Endothelial cell of umbilical vein (primary cell): ENCODE data around the gene STX4. TPM values are rescaled to one million over a fixed set of nuclear protein-coding genes. Genes with fewer than 3 reads are reported as not detected.

Source experiments
- BruUV-seq: library from RNA; stranded (reverse); fragments of 400-500 nt; replicated peaks from 2 replicates; lab custom pipeline; 2021; lab: Mats Ljungman, UMichigan
- CTCF ChIA-PET: fragments of 300-600, 350-600 bp; sonication (Branson Sonifier 250); formaldehyde crosslinking; loops from one replicate; lab custom pipeline; 2021; ENCODE audit warnings: antibody characterized with exemption, inconsistent platforms; lab: Charles Lee
- POLR2A ChIA-PET: fragments of 300-600, 350-600 bp; sonication (Branson Sonifier 250); formaldehyde crosslinking; loops from one replicate; lab custom pipeline; 2021; ENCODE audit warnings: antibody characterized with exemption, inconsistent platforms; lab: Charles Lee
- DNase-seq: peaks from one replicate; pipeline ENCODE4 v3.0.0-alpha.2; 2011; ENCODE audit warnings: low read depth, low spot score
- FAIRE-seq: peaks from 2 replicates; lab custom pipeline; 2011; peaks lifted over from hg19 to GRCh38; lab: Jason Lieb, UNC
- H2AFZ ChIP-seq: 2 replicates; pipeline ENCODE4 v1.6.0; 2012; ENCODE audit warnings: low read depth, low read length, control low read depth, inconsistent platforms
- H3K27ac ChIP-seq: 2 replicates; pipeline ENCODE4 v1.5.1; 2011; ENCODE audit warnings: low read depth, mild to moderate bottlenecking, control low read depth, low read length, moderate library complexity; ENCODE audit not compliant: insufficient read depth
- H3K27me3 ChIP-seq, 2 experiments: 2 replicates each; pipeline versions ENCODE4 v1.6.0 to v1.6.1; 2011; ENCODE audit warnings: low read length in 2 of 2, mixed read lengths in 1 of 2; ENCODE audit not compliant: control insufficient read depth in 2 of 2, insufficient read depth in 2 of 2
- H3K36me3 ChIP-seq, 2 experiments: 2 replicates in 1 of 2; 3 replicates in 1 of 2; pipeline ENCODE4 v1.5.1; 2011; ENCODE audit warnings: low read length in 2 of 2, mild to moderate bottlenecking in 1 of 2, moderate library complexity in 1 of 2; ENCODE audit not compliant: control insufficient read depth in 2 of 2, insufficient read depth in 2 of 2; ENCODE audit errors: extremely low read depth in 1 of 2
- H3K4me1 ChIP-seq: 3 replicates; pipeline ENCODE4 v1.5.1; 2011; ENCODE audit warnings: mild to moderate bottlenecking, low read length; ENCODE audit not compliant: control insufficient read depth, insufficient read depth; ENCODE audit errors: extremely low read depth
- H3K4me2 ChIP-seq: 2 replicates; pipeline ENCODE4 v1.6.1; 2011; ENCODE audit warnings: low read length, control low read depth, mixed read lengths; ENCODE audit not compliant: insufficient read depth
- H3K4me3 ChIP-seq, 3 experiments: fragments of 200-600 bp in 1 of 3; sonication (generic), shearing (Covaris generic) in 1 of 3; replicated peaks in 1 of 3; 2 replicates each; pipeline ENCODE4 v1.5.1; 2011 to 2016; ENCODE audit warnings: control low read depth in 3 of 3, low read length in 3 of 3, mild to moderate bottlenecking in 2 of 3, inconsistent platforms in 1 of 3, low read depth in 1 of 3, moderate library complexity in 1 of 3; ENCODE audit not compliant: insufficient read depth in 1 of 3
- H3K79me2 ChIP-seq: 2 replicates; pipeline ENCODE4 v1.6.0; 2012; ENCODE audit warnings: low read length, inconsistent platforms; ENCODE audit not compliant: control insufficient read depth, insufficient read depth
- H3K9ac ChIP-seq: replicated peaks from 2 replicates; pipeline ENCODE3; 2011; ENCODE audit warnings: low read length, control low read depth; ENCODE audit not compliant: insufficient read depth; ENCODE audit errors: extremely low read depth
- H3K9me1 ChIP-seq: replicated peaks from 3 replicates; pipeline ENCODE4 v1.6.0; 2011; ENCODE audit warnings: mild to moderate bottlenecking, low read length; ENCODE audit not compliant: control insufficient read depth, insufficient read depth; ENCODE audit errors: extremely low read depth
- H3K9me3 ChIP-seq: replicated peaks from 2 replicates; pipeline ENCODE4 v1.5.1; 2012; ENCODE audit warnings: low read length, inconsistent platforms; ENCODE audit not compliant: control insufficient read depth, insufficient read depth
- H4K20me1 ChIP-seq: replicated peaks from 2 replicates; pipeline ENCODE3; 2011; ENCODE audit warnings: mild to moderate bottlenecking, low read length; ENCODE audit not compliant: control insufficient read depth, insufficient read depth; ENCODE audit errors: extremely low read depth
- CTCF ChIP-seq, 2 donors: IDR thresholded peaks; 1 replicate in 1 of 2; 2 replicates in 1 of 2; pipeline ENCODE4 v1.5.1; 2011; ENCODE audit warnings: low read length in 2 of 2, mild to moderate bottlenecking in 2 of 2, moderate library complexity in 2 of 2, control low read depth in 1 of 2, inconsistent platforms in 1 of 2, low read depth in 1 of 2; ENCODE audit not compliant: insufficient read depth in 1 of 2; ENCODE audit errors: extremely low read depth in 1 of 2
- EZH2 ChIP-seq: IDR thresholded peaks from 2 replicates; pipeline ENCODE4 v1.6.1; 2012; ENCODE audit warnings: borderline replicate concordance, low read depth, mild to moderate bottlenecking, moderate library complexity, low read length, inconsistent platforms; ENCODE audit not compliant: severe bottlenecking
- FOS ChIP-seq: IDR thresholded peaks from 2 replicates; pipeline ENCODE4 v1.6.1; 2011; ENCODE audit warnings: mild to moderate bottlenecking, low read length, moderate library complexity, borderline replicate concordance; ENCODE audit not compliant: insufficient read depth
- GATA2 ChIP-seq: IDR thresholded peaks from 2 replicates; pipeline ENCODE4 v1.7.0; 2011; ENCODE audit warnings: low read depth, mild to moderate bottlenecking, moderate library complexity, mixed read lengths, low read length; ENCODE audit not compliant: insufficient read length, insufficient read depth
- JUN ChIP-seq: IDR thresholded peaks from 2 replicates; pipeline ENCODE4 v1.6.1; 2011; ENCODE audit warnings: borderline replicate concordance, low read depth; ENCODE audit not compliant: insufficient read length, insufficient read depth
- MYC ChIP-seq: IDR thresholded peaks from one replicate; pipeline ENCODE4 v1.6.1; 2011; ENCODE audit warnings: mild to moderate bottlenecking, low read depth, low read length
- POLR2A ChIP-seq: IDR thresholded peaks from 2 replicates; pipeline ENCODE4 v1.6.1; 2012; ENCODE audit warnings: low read depth, mild to moderate bottlenecking, control low read depth, low read length
- POLR2AphosphoS5 ChIP-seq: IDR thresholded peaks from 2 replicates; pipeline ENCODE4 v1.6.1; 2012; ENCODE audit warnings: low read depth, mild to moderate bottlenecking, control low read depth, low read length, moderate library complexity; ENCODE audit not compliant: insufficient read depth
- dilution Hi-C: fragments of 300-500 bp; cut with MboI; formaldehyde crosslinking; loops from one replicate; pipeline ENCODE4 v1.15.0; 2019; ENCODE audit warnings: low sequenced_read_pairs; ENCODE audit not compliant: extremely low pct_ligation_motif_present
- intact Hi-C: fragments of 100-400 bp; cut with micrococcal nuclease; formaldehyde crosslinking; loops from one replicate; pipeline ENCODE4 v1.10.0; 2022
- polyA plus RNA-seq, 4 experiments: library from polyadenylated mRNA; depleted of rRNA in 3 of 4; stranded (reverse) in 3 of 4; unstranded in 1 of 4; fragments of >200 nt; gene quantifications; 2 replicates each; pipeline versions ENCODE4 v1.2.1 to v1.2.3, GENCODE V29; 2011 to 2012; ENCODE audit warnings: missing spikeins in 1 of 4
- total RNA-seq: library from RNA; stranded (reverse); gene quantifications from 2 replicates; pipeline ENCODE4 v1.2.3, GENCODE V29; 2021
- TF ChIP-seq, protein P1 (sequence below): IDR thresholded peaks from 2 replicates; pipeline ENCODE4 v1.6.1; 2011; ENCODE audit not compliant: insufficient read depth, insufficient read length

Gene STX4
- total and polyA plus RNA-seq, 2 donors (not counting 3 experiments of a cell fraction or from before 2014, with no cell fraction given), result 49.5 to 65.2 TPM

GRCh38 chr16:30989469-30990047, 43.8 kb upstream of the STX4 start:
- Histone ChIP-seq H2AFZ (no peak overlapping the region), H3K9me1 (no peaks in the 10 kb centered on the region), H3K79me2 (no peaks in the 10 kb centered on the region), H3K9me3 (no peaks in the 10 kb centered on the region), H3K27ac (no peak overlapping the region), H3K4me3 (no peak overlapping the region), H3K36me3 (no peaks in the 10 kb centered on the region), H3K4me2 (no peak overlapping the region), H3K27me3 (no peaks in the 10 kb centered on the region), H3K9ac (no peak overlapping the region), H3K4me1 (no peaks in the 10 kb centered on the region), H4K20me1 (no peaks in the 10 kb centered on the region)
- no peak for DNase-seq
- BruUV-seq, result no TSS peak
- no peak for TF ChIP-seq JUN
- no peak for TF ChIP-seq POLR2A
- TF ChIP-seq FOS, result no peak
- TF ChIP-seq, protein P1, sequence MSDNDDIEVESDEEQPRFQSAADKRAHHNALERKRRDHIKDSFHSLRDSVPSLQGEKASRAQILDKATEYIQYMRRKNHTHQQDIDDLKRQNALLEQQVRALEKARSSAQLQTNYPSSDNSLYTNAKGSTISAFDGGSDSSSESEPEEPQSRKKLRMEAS, result no peak
- no peak for TF ChIP-seq CTCF (IDR thresholded peaks at IDR 0.05; ENCODE audit: extremely low read depth in 1 of 2, insufficient read depth in 1 of 2, low read depth in 1 of 2, low read length in 2 of 2)
- no peak for TF ChIP-seq GATA2
- no peak for TF ChIP-seq MYC
- no peak for TF ChIP-seq POLR2AphosphoS5
- TF ChIP-seq EZH2, result no peak
- FAIRE-seq, result no peak
- dilution Hi-C loops, result no loop called here
- ChIA-PET CTCF (no interaction called here), POLR2A (no interaction called here)
- intact Hi-C loops, result loop anchor here (10.0 kb wide), 1 partner anchor 705 kb away; no protein-coding TSS in a partner anchor
